GM19025 (cell line): ENCODE results near the gene MUC5B.

Experiments used
- ATAC-seq: cut with Tn5 transposase; IDR thresholded peaks from one replicate; pipeline ENCODE4 v1.9.1; 2021; ENCODE audit warnings: mild to moderate bottlenecking, low read depth, moderate library complexity; ENCODE audit not compliant: unreplicated experiment

MUC5B gene

DNA sequence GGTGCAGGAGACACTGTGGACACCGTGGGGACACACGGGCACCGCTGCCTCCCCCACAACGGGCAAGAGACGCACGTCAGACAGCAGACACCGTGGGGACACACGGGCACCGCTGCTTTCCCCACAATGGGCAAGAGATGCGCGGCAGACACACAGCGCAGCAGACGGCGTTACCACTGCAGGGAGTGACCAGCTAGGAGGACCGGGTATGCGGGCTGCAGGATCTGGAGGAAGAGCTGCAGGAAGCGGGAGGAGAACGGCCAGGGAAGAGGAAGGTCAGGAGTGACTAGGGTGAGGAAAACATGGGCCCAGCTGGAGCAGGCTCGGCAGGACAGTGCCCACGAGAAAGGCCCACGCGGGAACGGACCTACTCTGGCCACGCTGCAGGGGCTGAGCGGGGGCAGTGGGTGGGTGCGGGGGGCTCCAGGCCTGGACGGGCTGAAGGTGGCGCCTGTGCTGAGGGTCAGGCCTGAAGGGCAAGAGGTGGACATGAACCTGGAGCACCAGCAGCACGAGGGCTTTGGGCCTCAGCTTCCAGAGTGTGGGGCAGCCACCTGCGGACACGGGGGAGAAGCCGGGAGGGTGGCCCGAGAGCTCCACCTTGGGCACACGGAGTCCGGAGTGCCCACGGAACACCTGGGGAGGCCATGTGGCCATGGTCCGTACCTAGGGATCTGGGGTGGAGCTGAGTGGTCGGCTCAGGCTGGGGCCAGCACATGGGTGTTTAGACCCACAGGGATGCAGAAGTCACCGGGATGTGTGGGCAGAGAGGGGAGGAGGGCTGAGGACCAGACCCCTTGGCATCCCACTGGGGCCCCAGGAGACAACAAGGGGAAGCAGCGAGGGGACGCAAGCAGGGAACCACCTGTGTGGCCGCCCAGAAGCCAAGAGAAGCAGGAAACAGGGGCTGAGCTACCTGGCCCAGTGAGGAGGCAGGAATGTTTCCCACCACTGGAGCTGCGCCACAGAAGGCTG lies 70.1 kb downstream of the MUC5B start:
- no peak for ATAC-seq

DNA sequence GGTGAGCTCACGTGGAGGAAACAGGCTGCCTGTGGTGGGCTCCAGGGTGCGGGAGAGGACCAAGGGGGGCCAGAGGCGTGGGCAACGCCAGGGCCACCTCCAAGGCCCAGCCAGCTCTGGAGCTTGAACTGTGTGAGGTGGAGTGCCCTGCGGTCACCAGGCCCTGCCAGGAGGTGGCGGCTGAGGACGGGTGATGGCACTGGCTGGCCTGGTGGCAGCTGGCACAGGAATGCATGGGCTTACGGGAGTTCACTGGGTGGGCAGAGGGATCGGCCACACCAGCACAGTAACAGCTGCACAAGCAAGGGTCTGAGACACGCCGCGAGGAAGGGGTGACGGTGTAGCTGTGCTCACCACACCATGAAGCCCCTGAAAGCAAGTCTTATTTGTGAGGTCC lies 70.8 kb downstream of the MUC5B start:
- no peak for ATAC-seq

DNA sequence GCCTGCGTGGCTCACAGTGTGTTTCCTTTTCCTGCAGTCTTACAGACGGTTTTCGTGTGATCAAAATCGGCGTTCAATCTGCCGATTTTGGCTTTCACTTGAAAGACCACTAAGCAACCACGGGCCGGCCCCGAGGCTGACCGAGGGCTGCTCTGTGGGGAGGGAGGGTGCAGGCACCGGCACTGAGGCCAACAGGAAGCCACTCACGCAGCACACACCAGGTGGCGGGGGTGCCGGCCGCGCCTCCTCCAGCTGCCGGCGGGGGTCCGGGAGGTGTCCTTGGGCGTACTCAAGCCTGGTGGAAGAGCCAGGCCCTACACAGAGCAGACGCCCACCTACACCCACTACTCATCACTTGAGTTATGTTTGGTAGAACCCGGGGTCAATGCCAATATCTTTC lies 72.2 kb downstream of the MUC5B start:
- ATAC-seq = no peak

DNA sequence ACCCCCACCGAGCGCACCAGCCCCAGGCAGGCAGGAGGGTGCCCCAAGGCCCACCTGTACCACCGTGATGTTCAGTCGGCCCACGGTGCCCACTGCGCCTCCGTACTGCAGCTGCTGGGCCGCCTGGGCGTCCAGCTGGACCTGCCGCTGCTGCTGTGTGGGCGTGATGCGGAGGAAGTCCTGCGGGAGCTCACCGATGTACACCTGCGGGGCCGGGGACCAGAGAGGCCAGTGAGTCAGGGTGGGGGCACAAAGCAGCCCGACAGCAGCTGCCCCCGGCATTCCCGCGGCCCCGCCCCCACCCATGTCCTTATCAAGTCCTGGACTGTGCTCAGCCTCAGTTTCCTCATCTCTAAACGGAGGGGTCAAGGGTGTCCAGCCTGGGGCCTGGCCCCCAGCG lies 72.7 kb downstream of the MUC5B start:
- ATAC-seq = no peak

DNA sequence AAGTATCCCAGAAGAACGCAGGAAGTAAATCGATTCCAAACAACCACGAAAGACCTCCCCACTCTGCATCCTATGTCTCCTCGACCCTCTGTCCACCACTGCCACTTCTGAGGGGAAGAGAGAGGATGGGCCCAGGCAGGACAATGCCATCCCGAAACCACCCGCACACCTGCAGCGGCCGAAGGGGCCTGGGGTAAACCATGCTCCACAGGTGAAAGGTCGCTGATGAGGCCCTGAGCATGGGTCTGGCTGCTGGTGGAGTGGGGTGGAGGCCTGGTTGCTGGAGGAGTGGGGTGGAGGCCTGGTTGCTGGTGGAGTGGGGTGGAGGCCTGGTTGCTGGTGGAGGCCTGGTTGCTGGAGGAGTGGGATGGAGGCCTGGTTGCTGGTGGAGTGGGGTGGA lies 73.4 kb downstream of the MUC5B start:
- ATAC-seq = no peak

DNA sequence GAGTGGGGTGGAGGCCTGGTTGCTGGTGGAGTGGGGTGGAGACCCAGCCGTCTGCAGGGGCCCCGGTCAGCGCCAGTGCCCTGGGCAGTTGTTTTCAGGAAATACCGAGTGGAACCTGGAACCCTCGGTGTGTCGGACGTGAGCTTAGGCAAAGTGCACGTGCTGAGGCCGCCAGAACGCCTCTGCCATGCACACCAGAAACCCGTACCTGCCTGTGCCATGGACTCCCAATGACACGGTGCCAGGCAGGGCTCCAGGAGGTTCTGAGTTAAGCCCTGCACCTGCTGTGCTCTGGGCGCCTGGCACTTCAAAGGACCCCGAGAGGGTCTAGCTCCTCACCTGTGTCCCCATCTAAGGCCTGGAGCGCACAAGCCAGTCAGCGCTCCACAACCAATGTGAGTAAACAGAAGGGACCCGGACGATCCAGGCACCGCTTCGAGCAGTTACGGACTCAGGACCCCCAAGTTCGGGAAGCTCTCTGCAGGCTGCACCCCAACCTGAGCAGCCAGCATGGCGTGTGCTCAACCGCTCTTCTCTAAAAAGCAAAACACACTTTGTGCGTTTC lies 74.2 kb downstream of the MUC5B start:
- no peak for ATAC-seq

- no peak for ATAC-seq
These were observed 75.0 kb downstream of the MUC5B start for GRCh38 chr11:1297576-1298473.

- no peak for ATAC-seq
These were observed 76.0 kb downstream of the MUC5B start for GRCh38 chr11:1298695-1299492.

GRCh38 chr11:1299621-1300020 lies 76.8 kb downstream of the MUC5B start:
- no peak for ATAC-seq

DNA sequence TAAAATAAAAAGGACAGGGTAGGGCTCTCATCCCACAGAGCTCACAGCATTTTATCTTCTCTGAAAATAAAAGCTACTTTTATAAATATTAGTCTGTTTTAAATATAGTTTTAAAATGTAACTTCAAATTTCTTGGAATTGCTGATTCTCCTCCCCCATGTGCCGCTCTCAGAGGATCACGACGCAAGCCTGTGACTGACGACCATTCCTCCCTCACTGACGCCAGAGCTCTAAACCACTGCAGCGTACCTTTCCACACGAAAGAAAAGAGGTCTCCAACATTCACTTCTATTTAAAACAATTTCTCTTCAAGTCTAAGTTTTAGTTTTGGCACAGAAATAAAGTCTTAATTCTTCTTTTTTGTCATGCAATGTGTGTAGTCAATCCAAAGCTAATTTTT lies 77.3 kb downstream of the MUC5B start:
- ATAC-seq = no peak

DNA sequence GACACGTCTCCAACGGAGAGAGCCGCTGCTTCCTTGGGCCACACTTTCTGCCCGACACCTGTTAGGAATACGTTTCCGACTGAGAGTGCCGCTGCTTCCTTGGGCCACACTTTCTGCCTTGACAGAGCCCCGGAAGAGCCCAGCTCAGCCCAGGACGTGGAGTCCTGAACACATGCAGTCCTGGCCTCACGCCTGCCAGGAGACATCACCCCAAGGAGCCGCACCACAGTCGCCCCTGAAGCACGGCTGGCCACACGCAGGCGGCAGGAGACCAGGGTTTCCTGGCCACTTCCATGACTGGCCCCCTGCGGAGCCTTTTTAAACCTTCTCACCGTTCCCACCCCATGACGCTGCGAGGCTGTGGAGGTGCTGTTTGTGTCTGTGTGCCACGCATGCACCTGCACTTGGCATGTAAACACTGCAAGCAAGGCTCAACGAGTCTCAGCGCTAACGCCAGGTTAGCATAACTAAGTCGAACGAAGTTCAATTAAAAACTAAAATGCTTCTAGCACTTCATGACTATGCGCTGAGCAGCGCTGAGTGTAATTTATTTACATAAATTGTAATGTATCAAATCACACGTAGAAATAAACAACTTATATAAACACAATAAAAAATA lies 77.8 kb downstream of the MUC5B start:
- ATAC-seq = no peak

DNA sequence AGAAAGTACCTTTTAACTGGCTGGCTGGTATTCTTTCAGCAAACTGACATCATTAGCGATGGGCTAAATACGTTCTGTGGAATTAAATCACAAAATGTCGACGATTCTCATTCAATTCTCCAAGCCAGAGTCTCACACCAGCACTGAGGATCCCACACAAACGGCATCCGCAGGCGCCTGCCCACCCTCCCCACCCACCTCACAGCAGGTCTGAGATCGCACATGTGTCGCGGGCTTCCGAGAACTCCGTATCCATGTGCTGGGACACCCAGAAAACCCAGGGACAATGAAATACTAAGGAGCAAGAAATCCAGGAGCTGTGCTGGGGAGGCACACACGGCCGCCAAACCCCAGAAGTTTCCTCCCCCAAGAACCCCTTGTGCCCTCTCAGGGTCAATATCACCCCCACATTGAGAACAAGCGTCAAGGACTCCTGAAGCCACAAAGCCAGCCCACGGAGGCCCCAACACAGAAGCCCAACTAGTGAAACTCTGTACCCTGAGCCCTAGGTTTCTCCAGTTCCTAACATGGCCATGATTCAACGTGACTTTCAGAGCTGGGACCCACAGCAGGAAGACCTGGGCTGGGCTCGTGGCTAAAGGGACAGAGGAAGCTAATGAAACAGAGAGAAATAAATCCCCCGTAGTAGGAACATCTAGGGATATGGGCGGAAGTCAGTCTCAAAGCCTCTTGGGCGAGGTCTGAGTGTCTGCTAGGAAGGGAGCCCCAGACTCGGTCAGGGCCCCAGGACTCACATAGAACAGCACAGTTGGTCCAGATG lies 78.5 kb downstream of the MUC5B start:
- ATAC-seq = no peak

- no peak for ATAC-seq
These were observed 79.2 kb downstream of the MUC5B start for GRCh38 chr11:1302041-1302460.

DNA sequence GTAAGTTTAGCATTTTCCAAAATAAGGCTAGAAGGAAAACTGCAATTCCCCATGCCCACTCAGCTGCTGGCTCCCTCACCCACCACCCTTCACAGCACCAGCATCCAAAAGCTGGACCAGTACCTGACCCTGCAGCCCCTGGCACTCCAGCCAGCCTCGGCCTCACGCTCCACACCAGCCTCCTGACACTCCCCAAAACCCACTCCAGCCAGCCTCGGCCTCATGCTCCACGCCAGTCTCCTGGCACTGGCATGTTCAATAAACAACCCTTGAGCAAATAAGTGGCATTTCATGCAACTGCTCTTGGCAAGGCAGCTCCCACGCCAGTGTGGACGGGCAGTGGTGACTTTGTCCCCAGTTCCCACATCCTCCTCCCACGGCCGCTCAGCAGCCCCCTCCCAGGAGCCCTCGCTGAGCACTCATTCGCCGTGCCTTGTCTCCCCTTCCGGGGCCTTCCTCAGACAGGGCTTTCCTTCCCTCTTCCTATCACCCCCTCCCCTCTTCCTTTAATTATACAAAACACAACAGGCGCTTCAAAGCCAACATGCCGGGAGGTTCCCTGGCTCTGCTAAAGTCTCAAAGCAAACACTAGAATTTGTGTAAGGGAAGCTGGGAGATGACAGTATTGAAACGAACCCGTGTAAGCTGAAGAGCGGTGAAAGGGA lies 79.7 kb downstream of the MUC5B start:
- no peak for ATAC-seq

DNA sequence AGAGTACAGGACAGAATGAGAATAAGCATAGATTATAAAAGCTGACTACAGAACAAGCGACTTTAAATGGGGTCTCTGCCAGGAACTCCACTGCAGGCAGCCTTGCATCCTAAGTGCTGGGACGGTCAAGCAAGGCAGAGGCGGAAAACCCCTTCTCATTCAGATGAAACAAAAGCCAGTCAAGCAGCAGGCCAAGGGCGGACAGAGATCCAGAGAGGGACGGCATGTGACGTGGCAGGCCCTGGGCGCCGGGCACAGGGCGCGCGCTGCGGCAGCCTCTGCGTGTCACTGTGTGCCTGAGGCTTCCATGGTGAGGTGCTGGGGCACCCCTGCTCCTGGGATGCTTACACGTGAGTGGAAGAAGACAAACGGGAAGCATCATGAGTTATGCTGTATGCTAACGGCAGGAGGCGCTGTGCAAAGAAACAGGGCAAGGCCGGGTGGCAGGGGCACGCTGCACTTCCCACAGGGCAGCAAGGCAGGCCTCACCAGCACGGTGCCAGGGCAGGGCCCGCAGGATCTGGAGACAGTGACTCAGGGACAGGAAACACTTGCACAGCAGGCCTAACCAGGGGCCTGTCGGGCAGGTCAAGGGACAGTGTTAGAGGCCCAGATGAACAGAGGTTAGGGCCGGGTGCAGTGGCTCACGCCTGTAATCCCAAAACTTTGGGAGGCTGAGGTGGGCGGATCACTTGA lies 80.4 kb downstream of the MUC5B start:
- no peak for ATAC-seq

- ATAC-seq = no peak
These were observed 81.1 kb downstream of the MUC5B start for GRCh38 chr11:1303973-1304372.

GRCh38 chr11:1304380-1304779 lies 81.5 kb downstream of the MUC5B start:
- no peak for ATAC-seq

DNA sequence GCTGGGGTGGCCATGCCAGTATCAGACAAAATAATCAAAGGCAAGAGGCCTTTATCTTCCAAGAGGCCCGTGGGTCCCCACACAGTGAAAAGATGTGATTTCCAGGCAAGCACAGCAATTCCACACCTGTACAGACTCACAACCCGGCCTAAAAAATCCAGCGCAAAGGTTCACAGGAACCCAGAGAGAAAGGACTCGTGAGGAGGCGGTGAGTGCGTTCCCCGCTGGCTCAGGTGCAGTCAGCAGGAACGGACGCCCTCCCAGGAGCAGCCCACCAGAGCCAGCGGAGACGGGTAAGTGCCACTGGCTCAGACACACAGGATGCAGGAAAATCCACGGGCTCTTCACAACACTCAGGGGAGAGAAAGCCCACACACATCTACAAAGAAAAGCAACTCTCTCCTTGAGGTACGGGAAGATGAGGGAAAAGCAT lies 82.2 kb downstream of the MUC5B start:
- no peak for ATAC-seq
